CD14-positive monocyte (primary cell): ENCODE results near the gene VPS39. TPM values are rescaled to one million over a fixed set of nuclear protein-coding genes. Genes with fewer than 3 reads are reported as not detected.

Experiments
- DNase-seq, 3 donors: peaks; one replicate each; pipeline ENCODE4 v3.0.0-alpha.2; 2011 to 2022
- H2AFZ ChIP-seq: 2 replicates; pipeline ENCODE4 v1.6.0; 2012; ENCODE audit warnings: mild to moderate bottlenecking, low read depth, low read length, inconsistent platforms; ENCODE audit not compliant: insufficient read depth, poor library complexity, severe bottlenecking
- H3K27ac ChIP-seq, 2 donors: 1 replicate in 1 of 2; 2 replicates in 1 of 2; pipeline ENCODE4 v1.5.1; 2012 to 2013; ENCODE audit warnings: low read length in 2 of 2, control low read depth in 1 of 2, inconsistent platforms in 1 of 2, low read depth in 1 of 2, mild to moderate bottlenecking in 1 of 2
- H3K27me3 ChIP-seq, 2 donors: one replicate each; pipeline versions ENCODE4 v1.6.0 to v1.6.1; 2011 to 2013; ENCODE audit warnings: low read length in 2 of 2; ENCODE audit not compliant: control insufficient read depth in 2 of 2, insufficient read depth in 2 of 2
- H3K36me3 ChIP-seq, 2 donors: replicated peaks in 1 of 2; 1 replicate in 1 of 2; 2 replicates in 1 of 2; pipeline versions ENCODE4 v1.5.1 to v1.6.1; 2012 to 2013; ENCODE audit warnings: low read length in 2 of 2, control low read depth in 1 of 2, inconsistent platforms in 1 of 2, mild to moderate bottlenecking in 1 of 2; ENCODE audit not compliant: insufficient read depth in 2 of 2, control insufficient read depth in 1 of 2
- H3K4me1 ChIP-seq, 2 donors: 1 replicate in 1 of 2; 2 replicates in 1 of 2; pipeline versions ENCODE4 v1.5.1 to v1.6.1; 2012 to 2013; ENCODE audit warnings: low read length in 2 of 2, control low read depth in 1 of 2, inconsistent platforms in 1 of 2, mild to moderate bottlenecking in 1 of 2, moderate library complexity in 1 of 2; ENCODE audit not compliant: insufficient read depth in 2 of 2, control insufficient read depth in 1 of 2
- H3K4me2 ChIP-seq: replicated peaks from 2 replicates; pipeline ENCODE3; 2012; ENCODE audit warnings: low read length, moderate library complexity, mild to moderate bottlenecking; ENCODE audit not compliant: poor library complexity, severe bottlenecking; ENCODE audit errors: extremely low read depth
- H3K4me3 ChIP-seq, 3 experiments: fragments of 200-600 bp in 1 of 3; sonication (generic) in 1 of 3; replicated peaks in 1 of 3; 1 replicate in 2 of 3; 2 replicates in 1 of 3; pipeline ENCODE4 v1.5.1; 2011 to 2013; ENCODE audit warnings: low read length in 3 of 3, mild to moderate bottlenecking in 3 of 3, control low read depth in 2 of 3, low read depth in 2 of 3, inconsistent platforms in 1 of 3, moderate library complexity in 1 of 3
- H3K79me2 ChIP-seq: 2 replicates; pipeline ENCODE4 v1.6.0; 2012; ENCODE audit warnings: mild to moderate bottlenecking, control low read depth, inconsistent platforms, low read length, moderate library complexity; ENCODE audit not compliant: insufficient read depth
- H3K9ac ChIP-seq: 2 replicates; pipeline ENCODE4 v1.6.0; 2017; ENCODE audit warnings: low read length, mild to moderate bottlenecking; ENCODE audit not compliant: insufficient read depth, poor library complexity, severe bottlenecking
- H3K9me3 ChIP-seq, 2 donors: replicated peaks in 1 of 2; 1 replicate in 1 of 2; 2 replicates in 1 of 2; pipeline versions ENCODE4 v1.5.1 to v1.6.1; 2012 to 2013; ENCODE audit warnings: low read length in 2 of 2, control low read depth in 1 of 2; ENCODE audit not compliant: control insufficient read depth in 1 of 2, insufficient read depth in 1 of 2
- H4K20me1 ChIP-seq: 2 replicates; pipeline ENCODE4 v1.6.0; 2012; ENCODE audit warnings: mild to moderate bottlenecking, low read length, control low read depth, moderate library complexity; ENCODE audit not compliant: insufficient read depth
- H3K27ac Mint-ChIP-seq, 7 donors: one replicate each; pipeline ENCODE4 v1.8.0; 2020; ENCODE audit warnings: mild to moderate bottlenecking in 7 of 7, mixed read lengths in 7 of 7, moderate library complexity in 6 of 7, inconsistent platforms in 2 of 7
- H3K27me3 Mint-ChIP-seq, 3 donors: one replicate each; pipeline ENCODE4 v1.8.0; 2021 to 2022; ENCODE audit warnings: low read depth in 3 of 3, mild to moderate bottlenecking in 3 of 3, mixed read lengths in 3 of 3, moderate library complexity in 3 of 3, inconsistent platforms in 1 of 3
- H3K36me3 Mint-ChIP-seq, 2 donors: one replicate each; pipeline ENCODE4 v1.8.0; 2020; ENCODE audit warnings: mixed read lengths in 2 of 2, inconsistent platforms in 1 of 2, mild to moderate bottlenecking in 1 of 2
- H3K4me1 Mint-ChIP-seq: one replicate; pipeline ENCODE4 v1.8.0; 2020; ENCODE audit warnings: mild to moderate bottlenecking, mixed read lengths
- H3K4me3 Mint-ChIP-seq, 2 donors: one replicate each; pipeline ENCODE4 v1.8.0; 2020; ENCODE audit warnings: mild to moderate bottlenecking in 2 of 2, mixed read lengths in 2 of 2, moderate library complexity in 1 of 2
- H3K9me3 Mint-ChIP-seq, 7 donors: one replicate each; pipeline ENCODE4 v1.8.0; 2020 to 2022; ENCODE audit warnings: mixed read lengths in 7 of 7, mild to moderate bottlenecking in 6 of 7, moderate library complexity in 6 of 7, inconsistent platforms in 2 of 7
- WGBS: methylation state at CpG from one replicate; pipeline ENCODE4 v1.1.5; 2013; ENCODE audit warnings: missing lambda C conversion rate; ENCODE audit not compliant: insufficient coverage; 5-methylcytosine and 5-hydroxymethylcytosine counted together
- intact Hi-C, 2 donors: fragments of 100-400 bp; cut with micrococcal nuclease; formaldehyde crosslinking; loops; one replicate each; pipeline versions ENCODE4 v1.15.0 to v1.15.1; 2023
- polyA plus RNA-seq, 3 donors: library from polyadenylated mRNA; depleted of rRNA in 1 of 3; unstranded in 2 of 3; stranded (reverse) in 1 of 3; fragments of 300-500 nt in 2 of 3; fragments of >200 nt in 1 of 3; fragmentation: Illumina TruSeq in 2 of 3; gene quantifications; 1 replicate in 2 of 3; 2 replicates in 1 of 3; pipeline ENCODE4 v1.2.3, GENCODE V29; 2012 to 2021
- TF ChIP-seq, protein P1 (sequence below): fragments of 200-600 bp; IDR thresholded peaks from one replicate; pipeline ENCODE4 v1.8.0; 2022; ENCODE audit warnings: antibody characterized with exemption, mild to moderate bottlenecking

Gene VPS39
- polyA plus RNA-seq, 3 donors, result 16.8 to 102 (median 25.8) TPM

DNA sequence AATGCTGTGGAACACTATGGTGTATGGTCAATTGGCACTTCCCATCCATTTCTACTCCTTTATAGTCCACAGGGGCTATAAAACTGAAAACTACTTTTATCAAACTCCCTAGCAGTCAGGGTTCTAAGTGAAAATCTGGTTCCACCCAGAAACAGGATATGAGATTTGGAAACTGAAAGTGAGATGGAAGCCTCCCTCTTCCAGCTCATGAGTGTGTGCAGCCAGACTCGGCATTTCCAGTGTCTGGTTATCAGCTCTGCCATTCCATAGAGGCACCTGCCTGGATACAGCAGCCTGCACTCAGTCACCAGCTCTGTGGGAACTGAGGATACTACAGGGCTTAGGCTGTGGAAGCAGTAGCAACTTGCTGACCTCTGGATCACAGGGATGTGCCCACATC is 37.0 kb downstream of the VPS39 start:
- Histone ChIP-seq H3K4me3 (no peak overlapping the region), H3K27ac (peak overlapping the region in 1 of 2 donors; percentile 70), H3K9ac (no peak overlapping the region), H3K4me1 (peaks cover 12 to 17% of the 10 kb centered on the region in 2 donors), H3K79me2 (no peaks in the 10 kb centered on the region), H3K36me3 (peaks cover 81 to 100% of the 10 kb centered on the region in 2 donors), H2AFZ (no peak overlapping the region), H3K27me3 (no peaks in the 10 kb centered on the region), H4K20me1 (no peaks in the 10 kb centered on the region), H3K9me3 (no peaks in the 10 kb centered on the region), H3K4me2 (no peak overlapping the region)
- H3K27me3 Mint-ChIP-seq, result no peaks in the 10 kb centered on the region
- TF ChIP-seq, protein P1, sequence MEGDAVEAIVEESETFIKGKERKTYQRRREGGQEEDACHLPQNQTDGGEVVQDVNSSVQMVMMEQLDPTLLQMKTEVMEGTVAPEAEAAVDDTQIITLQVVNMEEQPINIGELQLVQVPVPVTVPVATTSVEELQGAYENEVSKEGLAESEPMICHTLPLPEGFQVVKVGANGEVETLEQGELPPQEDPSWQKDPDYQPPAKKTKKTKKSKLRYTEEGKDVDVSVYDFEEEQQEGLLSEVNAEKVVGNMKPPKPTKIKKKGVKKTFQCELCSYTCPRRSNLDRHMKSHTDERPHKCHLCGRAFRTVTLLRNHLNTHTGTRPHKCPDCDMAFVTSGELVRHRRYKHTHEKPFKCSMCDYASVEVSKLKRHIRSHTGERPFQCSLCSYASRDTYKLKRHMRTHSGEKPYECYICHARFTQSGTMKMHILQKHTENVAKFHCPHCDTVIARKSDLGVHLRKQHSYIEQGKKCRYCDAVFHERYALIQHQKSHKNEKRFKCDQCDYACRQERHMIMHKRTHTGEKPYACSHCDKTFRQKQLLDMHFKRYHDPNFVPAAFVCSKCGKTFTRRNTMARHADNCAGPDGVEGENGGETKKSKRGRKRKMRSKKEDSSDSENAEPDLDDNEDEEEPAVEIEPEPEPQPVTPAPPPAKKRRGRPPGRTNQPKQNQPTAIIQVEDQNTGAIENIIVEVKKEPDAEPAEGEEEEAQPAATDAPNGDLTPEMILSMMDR, result no peak
- peak overlapping the region in 1 of 2 donors; percentile 69 for H3K4me3 Mint-ChIP-seq
- peaks cover 81 to 96% of the 10 kb centered on the region in 2 donors for H3K36me3 Mint-ChIP-seq
- peak in 1 of 3 donors; percentile 10 for DNase-seq
- peak overlapping the region in 4 of 7 donors; percentile 5 to 71 (median 32) for H3K27ac Mint-ChIP-seq
- WGBS, result 25% methylated on average over 1 of the region's 1 CpG
- peaks cover 20% of the 10 kb centered on the region for H3K4me1 Mint-ChIP-seq
- intact Hi-C loops, result no loop called here
- no peaks in the 10 kb centered on the region for H3K9me3 Mint-ChIP-seq

DNA sequence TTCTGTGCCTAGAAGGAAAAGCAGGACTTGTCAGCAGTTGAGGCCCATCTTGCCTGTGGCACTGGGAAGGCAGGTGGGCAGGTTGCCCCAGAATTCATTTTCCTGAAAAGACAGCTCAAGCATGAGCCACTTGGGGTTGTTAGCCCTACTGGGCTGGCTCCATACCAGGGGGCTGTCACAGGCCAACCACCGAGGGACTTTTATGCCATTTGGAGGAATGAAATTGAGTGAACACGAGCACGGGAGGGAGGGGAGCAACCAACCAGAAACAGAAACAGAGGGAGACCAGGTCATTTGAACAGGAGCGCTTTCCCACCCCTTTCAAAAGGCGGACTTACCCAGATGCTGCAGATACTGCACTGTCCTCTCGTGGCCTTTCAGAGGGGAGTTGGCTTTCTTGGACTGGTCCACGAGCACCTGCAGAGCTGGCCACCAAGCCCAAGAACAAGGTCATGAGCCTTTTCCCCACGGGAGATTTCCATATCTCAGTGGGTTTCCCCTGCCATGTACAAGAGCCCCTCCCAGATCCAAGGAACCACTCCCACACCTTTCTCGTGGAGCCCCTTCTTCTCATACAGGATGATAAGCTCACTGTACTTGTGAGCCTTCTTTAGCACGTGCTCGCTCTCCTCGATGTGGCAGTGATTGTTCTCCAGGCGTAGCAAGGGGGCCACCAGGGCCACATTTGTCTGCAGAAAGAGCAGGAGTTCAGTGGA is 41.7 kb downstream of the VPS39 start:
- intact Hi-C loops, result no loop called here
- no peak overlapping the region for H3K4me2 ChIP-seq
- no peak overlapping the region for H3K4me3 ChIP-seq
- no peak overlapping the region for H3K4me3 Mint-ChIP-seq
- H3K27me3 Mint-ChIP-seq, result no peaks in the 10 kb centered on the region
- peaks cover 12 to 24% of the 10 kb centered on the region in 2 donors for H3K4me1 ChIP-seq
- WGBS, result 97% methylated on average over 13 of the region's 13 CpGs
- TF ChIP-seq, protein P1, result no peak
- DNase-seq, result no peak
- no peaks in the 10 kb centered on the region for H3K9me3 ChIP-seq
- H3K4me1 Mint-ChIP-seq, result peaks cover 23% of the 10 kb centered on the region
- no peak overlapping the region for H2AFZ ChIP-seq
- H3K36me3 ChIP-seq, result peaks cover 87 to 100% of the 10 kb centered on the region in 2 donors
- H3K27me3 ChIP-seq, result no peaks in the 10 kb centered on the region
- H3K27ac ChIP-seq, result no peak overlapping the region
- H3K79me2 ChIP-seq, result no peaks in the 10 kb centered on the region
- no peaks in the 10 kb centered on the region for H4K20me1 ChIP-seq
- peaks cover 84 to 96% of the 10 kb centered on the region in 2 donors for H3K36me3 Mint-ChIP-seq
- peak overlapping the region in 2 of 7 donors; percentile 60 to 74 for H3K27ac Mint-ChIP-seq
- no peak overlapping the region for H3K9ac ChIP-seq
- H3K9me3 Mint-ChIP-seq, result peaks cover 0 to 1% (median 0%) of the 10 kb centered on the region in 7 donors
